Vagina (tissue), 2 donors: ENCODE results near the gene SACM1L.

Experiments used
- POLR2A ChIP-seq, 2 donors: fragments of 450-650 bp; IDR thresholded peaks; one replicate each; pipeline ENCODE4 v1.6.1; 2017; ENCODE audit warnings: antibody characterized with exemption in 2 of 2, mild to moderate bottlenecking in 2 of 2, moderate library complexity in 2 of 2
- POLR2AphosphoS5 ChIP-seq, 2 donors: sonication (generic); formaldehyde crosslinking; IDR thresholded peaks; one replicate each; pipeline ENCODE4 v1.9.0; 2017; ENCODE audit warnings: antibody characterized with exemption in 2 of 2, mild to moderate bottlenecking in 2 of 2, low read depth in 1 of 2; ENCODE audit not compliant: insufficient read depth in 1 of 2
- TF ChIP-seq, protein P1 (sequence below), 3 experiments: fragments of 450-650 bp in 2 of 3; fragments of 200-600 bp in 1 of 3; sonication (generic) in 1 of 3; IDR thresholded peaks; one replicate each; pipeline ENCODE4 v1.5.1; 2017 to 2019; ENCODE audit warnings: antibody characterized with exemption in 3 of 3, mild to moderate bottlenecking in 2 of 3, moderate library complexity in 2 of 3

DNA sequence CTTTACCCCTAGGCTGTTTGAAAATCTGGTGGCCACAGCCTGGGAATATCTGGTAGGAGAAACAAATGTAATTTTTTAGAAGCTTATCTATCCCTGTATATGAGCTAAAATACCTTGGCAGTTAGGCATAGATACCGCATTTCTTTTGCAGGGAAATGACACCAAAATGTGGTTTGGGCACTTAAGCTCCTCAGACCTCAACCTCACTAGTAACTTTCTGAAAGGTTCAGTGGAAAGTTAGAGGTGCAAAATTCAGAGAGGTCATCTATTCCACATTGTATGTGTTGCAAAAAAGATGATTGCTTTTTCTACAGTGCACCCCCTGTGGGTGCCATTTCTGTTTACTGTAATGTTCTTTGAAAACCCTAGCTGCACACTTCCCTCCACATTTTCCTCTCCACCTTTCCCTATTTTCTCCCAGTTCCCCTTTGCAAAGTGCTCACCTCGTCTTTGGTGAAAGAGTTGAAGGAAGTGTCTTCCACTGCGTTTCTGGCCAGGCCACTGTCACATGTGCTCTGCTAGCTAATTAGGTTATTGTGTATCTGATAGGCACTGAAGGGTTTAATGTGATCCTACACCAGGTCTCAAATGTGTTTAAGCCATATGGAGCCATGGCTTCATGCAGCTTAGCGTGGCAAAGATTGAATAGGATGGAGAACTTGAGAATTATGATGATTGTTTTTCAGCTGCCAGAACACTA is 1.3 kb downstream of the SACM1L start:
- TF ChIP-seq, protein P1, sequence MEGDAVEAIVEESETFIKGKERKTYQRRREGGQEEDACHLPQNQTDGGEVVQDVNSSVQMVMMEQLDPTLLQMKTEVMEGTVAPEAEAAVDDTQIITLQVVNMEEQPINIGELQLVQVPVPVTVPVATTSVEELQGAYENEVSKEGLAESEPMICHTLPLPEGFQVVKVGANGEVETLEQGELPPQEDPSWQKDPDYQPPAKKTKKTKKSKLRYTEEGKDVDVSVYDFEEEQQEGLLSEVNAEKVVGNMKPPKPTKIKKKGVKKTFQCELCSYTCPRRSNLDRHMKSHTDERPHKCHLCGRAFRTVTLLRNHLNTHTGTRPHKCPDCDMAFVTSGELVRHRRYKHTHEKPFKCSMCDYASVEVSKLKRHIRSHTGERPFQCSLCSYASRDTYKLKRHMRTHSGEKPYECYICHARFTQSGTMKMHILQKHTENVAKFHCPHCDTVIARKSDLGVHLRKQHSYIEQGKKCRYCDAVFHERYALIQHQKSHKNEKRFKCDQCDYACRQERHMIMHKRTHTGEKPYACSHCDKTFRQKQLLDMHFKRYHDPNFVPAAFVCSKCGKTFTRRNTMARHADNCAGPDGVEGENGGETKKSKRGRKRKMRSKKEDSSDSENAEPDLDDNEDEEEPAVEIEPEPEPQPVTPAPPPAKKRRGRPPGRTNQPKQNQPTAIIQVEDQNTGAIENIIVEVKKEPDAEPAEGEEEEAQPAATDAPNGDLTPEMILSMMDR (IDR thresholded peaks at IDR 0.05): no peak
- TF ChIP-seq POLR2A (IDR thresholded peaks at IDR 0.05) (no peak), POLR2AphosphoS5 (IDR thresholded peaks at IDR 0.05; ENCODE audit: insufficient read depth in 1 of 2, low read depth in 1 of 2) (no peak)
